IMR-90 (cell line): ENCODE measurements around the gene PNKP. TPM values are rescaled to one million over a fixed set of nuclear protein-coding genes. Genes with fewer than 3 reads are reported as not detected.

Experiments used
- ATAC-seq: fragments of 200-7000 bp; cut with Tn5 transposase; 2 replicates; pipeline ENCODE4 v1.9.1; 2020; ENCODE audit warnings: low read depth, mild to moderate bottlenecking, moderate library complexity
- BruUV-seq: library from RNA; stranded (reverse); fragments of 400-500 nt; replicated peaks from 2 replicates; lab custom pipeline; 2021; lab: Mats Ljungman, UMichigan
- CTCF ChIA-PET: fragments of 300-600 bp; formaldehyde crosslinking; extraction: SDS; loops from one replicate; lab custom pipeline; 2021; ENCODE audit warnings: antibody characterized with exemption; lab: Yijun Ruan, JAX
- POLR2A ChIA-PET: fragments of 300-600 bp; sonication (Branson Sonifier 250); formaldehyde crosslinking; loops from one replicate; lab custom pipeline; 2022; ENCODE audit warnings: antibody characterized with exemption; ENCODE audit not compliant: unreplicated experiment; lab: Charles Lee
- DNase-seq: peaks from one replicate; pipeline ENCODE4 v3.0.0; 2013
- H2AFZ ChIP-seq: replicated peaks from 2 replicates; pipeline ENCODE3; 2013; ENCODE audit warnings: low read length, mild to moderate bottlenecking; ENCODE audit not compliant: poor library complexity
- H2AK5ac ChIP-seq: 2 replicates; pipeline ENCODE4 v1.6.1; 2013; ENCODE audit warnings: low read depth, low read length, inconsistent platforms
- H2AK9ac ChIP-seq: replicated peaks from 2 replicates; pipeline ENCODE3; 2013; ENCODE audit warnings: mild to moderate bottlenecking, low read depth, low read length, moderate library complexity; ENCODE audit not compliant: poor library complexity
- H2BK120ac ChIP-seq: 2 replicates; pipeline ENCODE4 v1.6.1; 2013; ENCODE audit warnings: low read depth, low read length, inconsistent platforms
- H2BK15ac ChIP-seq: 3 replicates; pipeline ENCODE4 v1.6.1; 2013; ENCODE audit warnings: low read depth, low read length, inconsistent platforms
- H2BK20ac ChIP-seq: 2 replicates; pipeline ENCODE4 v1.6.1; 2013; ENCODE audit warnings: low read depth, mild to moderate bottlenecking, inconsistent platforms, low read length, moderate library complexity
- H2BK5ac ChIP-seq: 2 replicates; pipeline ENCODE4 v1.6.1; 2013; ENCODE audit warnings: mild to moderate bottlenecking, low read depth, low read length, inconsistent platforms; ENCODE audit not compliant: poor library complexity, severe bottlenecking
- H3K14ac ChIP-seq: replicated peaks from 2 replicates; pipeline ENCODE4 v1.6.1; 2013; ENCODE audit warnings: low read depth, low read length, inconsistent platforms
- H3K18ac ChIP-seq: 2 replicates; pipeline ENCODE4 v1.6.1; 2013; ENCODE audit warnings: low read depth, low read length, control low read depth
- H3K23ac ChIP-seq: 2 replicates; pipeline ENCODE4 v1.6.1; 2013; ENCODE audit warnings: low read depth, low read length, inconsistent platforms
- H3K27ac ChIP-seq: 2 replicates; pipeline ENCODE4 v1.5.1; 2013; ENCODE audit warnings: mild to moderate bottlenecking, control low read depth, low read length; ENCODE audit not compliant: insufficient read depth
- H3K27me3 ChIP-seq: 2 replicates; pipeline ENCODE4 v1.6.1; 2013; ENCODE audit warnings: low read length; ENCODE audit not compliant: control insufficient read depth, insufficient read depth
- H3K36me3 ChIP-seq: 2 replicates; pipeline ENCODE4 v1.6.1; 2013; ENCODE audit warnings: low read length, mixed read lengths; ENCODE audit not compliant: control insufficient read depth, insufficient read depth
- H3K4ac ChIP-seq: 2 replicates; pipeline ENCODE4 v1.6.1; 2013; ENCODE audit warnings: low read depth, low read length, inconsistent platforms
- H3K4me1 ChIP-seq: 2 replicates; pipeline ENCODE4 v1.6.1; 2013; ENCODE audit warnings: low read length, mixed read lengths; ENCODE audit not compliant: control insufficient read depth, insufficient read depth
- H3K4me2 ChIP-seq: 2 replicates; pipeline ENCODE4 v1.6.1; 2013; ENCODE audit warnings: low read depth, mild to moderate bottlenecking, control low read depth, low read length, moderate library complexity
- H3K4me3 ChIP-seq: 2 replicates; pipeline ENCODE4 v1.5.1; 2013; ENCODE audit warnings: low read depth, mild to moderate bottlenecking, control low read depth, low read length, moderate library complexity; ENCODE audit not compliant: insufficient read depth
- H3K56ac ChIP-seq: 2 replicates; pipeline ENCODE4 v1.6.1; 2013; ENCODE audit warnings: low read length, inconsistent platforms; ENCODE audit not compliant: insufficient read depth; ENCODE audit errors: extremely low read depth
- H3K79me1 ChIP-seq, 2 experiments: 2 replicates each; pipeline ENCODE4 v1.6.1; 2013; ENCODE audit warnings: low read length in 2 of 2, inconsistent platforms in 1 of 2, low read depth in 1 of 2
- H3K9ac ChIP-seq: 2 replicates; pipeline ENCODE4 v1.6.1; 2013; ENCODE audit warnings: low read depth, low read length, control low read depth
- H3K9me1 ChIP-seq: 2 replicates; pipeline ENCODE4 v1.6.1; 2013; ENCODE audit warnings: low read length, inconsistent platforms; ENCODE audit not compliant: insufficient read depth
- H3K9me3 ChIP-seq: 2 replicates; pipeline ENCODE4 v1.6.1; 2013; ENCODE audit warnings: low read length; ENCODE audit not compliant: control insufficient read depth, insufficient read depth
- H4K20me1 ChIP-seq: 2 replicates; pipeline ENCODE4 v1.6.1; 2013; ENCODE audit warnings: low read length, inconsistent platforms; ENCODE audit not compliant: insufficient read depth
- H4K5ac ChIP-seq: 2 replicates; pipeline ENCODE4 v1.6.1; 2013; ENCODE audit warnings: mild to moderate bottlenecking, low read depth, low read length, control low read depth
- H4K8ac ChIP-seq, 2 experiments: 2 replicates each; pipeline ENCODE4 v1.6.1; 2013; ENCODE audit warnings: low read depth in 2 of 2, low read length in 2 of 2, control low read depth in 1 of 2, inconsistent platforms in 1 of 2
- H4K91ac ChIP-seq: 2 replicates; pipeline ENCODE4 v1.6.1; 2013; ENCODE audit warnings: low read depth, low read length, inconsistent platforms; ENCODE audit not compliant: insufficient read depth
- BHLHE40 ChIP-seq: fragments of 150-350 bp; IDR thresholded peaks from 2 replicates; pipeline ENCODE4 v1.6.1; 2016; ENCODE audit warnings: mild to moderate bottlenecking, low read depth, low read length
- CEBPB ChIP-seq: IDR thresholded peaks from 2 replicates; pipeline ENCODE4 v1.6.1; 2012; ENCODE audit warnings: low read depth, low read length, improper control_type of control experiment
- CHD1 ChIP-seq: IDR thresholded peaks from 2 replicates; pipeline ENCODE4 v1.6.1; 2012; ENCODE audit warnings: low read depth, low read length, improper control_type of control experiment
- FOS ChIP-seq: fragments of 150-350 bp; IDR thresholded peaks from 2 replicates; pipeline ENCODE4 v1.6.1; 2016; ENCODE audit warnings: low read depth, low read length
- MAFK ChIP-seq: IDR thresholded peaks from 2 replicates; pipeline ENCODE4 v1.6.1; 2012; ENCODE audit warnings: low read depth, low read length, improper control_type of control experiment
- MAZ ChIP-seq: IDR thresholded peaks from 2 replicates; pipeline ENCODE4 v1.6.1; 2012; ENCODE audit warnings: low read depth, mild to moderate bottlenecking, low read length, improper control_type of control experiment, moderate library complexity, borderline replicate concordance
- MXI1 ChIP-seq: IDR thresholded peaks from 2 replicates; pipeline ENCODE4 v1.6.1; 2012; ENCODE audit warnings: low read depth, mild to moderate bottlenecking, low read length, moderate library complexity, borderline replicate concordance
- NFE2L2 ChIP-seq: fragments of 150-350 bp; IDR thresholded peaks from 2 replicates; pipeline ENCODE4 v1.6.1; 2016; ENCODE audit warnings: low read depth, mild to moderate bottlenecking, low read length
- POLR2A ChIP-seq: IDR thresholded peaks from 2 replicates; pipeline ENCODE4 v1.6.1; 2012; ENCODE audit warnings: mild to moderate bottlenecking, low read depth, low read length
- RCOR1 ChIP-seq: IDR thresholded peaks from 2 replicates; pipeline ENCODE4 v1.6.1; 2012; ENCODE audit warnings: mild to moderate bottlenecking, low read length, improper control_type of control experiment; ENCODE audit not compliant: insufficient replicate concordance
- RFX5 ChIP-seq: IDR thresholded peaks from 2 replicates; pipeline ENCODE4 v1.8.0; 2012; ENCODE audit warnings: low read depth, mild to moderate bottlenecking, low read length, moderate library complexity
- SMC3 ChIP-seq: fragments of 150-350 bp; IDR thresholded peaks from 2 replicates; pipeline ENCODE4 v1.6.1; 2016; ENCODE audit warnings: low read depth, mild to moderate bottlenecking, antibody characterized with exemption, low read length, moderate library complexity
- WGBS, 2 experiments: methylation state at CpG; one replicate each; pipeline versions ENCODE4 v1.1.5 to v1.1.7; 2013; ENCODE audit warnings: missing lambda C conversion rate in 2 of 2; ENCODE audit not compliant: insufficient read length in 1 of 2; ENCODE audit errors: extremely low coverage in 2 of 2; 5-methylcytosine and 5-hydroxymethylcytosine counted together
- dilution Hi-C: fragments of 300-500 bp; cut with HindIII; formaldehyde crosslinking; loops from one replicate; pipeline ENCODE4 v1.14.3; 2018; ENCODE audit warnings: low sequenced_read_pairs; ENCODE audit not compliant: unreplicated experiment
- in situ Hi-C: fragments of 300-500 bp; cut with MboI; formaldehyde crosslinking; loops from 3 replicates; pipeline ENCODE4 v1.14.3; 2019; ENCODE audit warnings: low sequenced_read_pairs, inconsistent platforms, mixed read lengths
- intact Hi-C: fragments of 100-400 bp; cut with micrococcal nuclease; formaldehyde crosslinking; loops from 2 replicates; pipeline ENCODE4 v1.10.0; 2022
- polyA plus RNA-seq, 3 experiments: library from polyadenylated mRNA; depleted of rRNA; stranded (reverse); fragments of >200 nt; gene quantifications; 2 replicates each; pipeline ENCODE4 v1.2.3, GENCODE V29; 2012; ENCODE audit warnings: low replicate concordance in 1 of 3
- total RNA-seq: library from RNA; depleted of rRNA; stranded (reverse); fragments of >200 nt; gene quantifications from 2 replicates; pipeline ENCODE4 v1.2.3, GENCODE V29; 2012
- TF ChIP-seq, protein P1 (sequence below): fragments of 150-350 bp; IDR thresholded peaks from 2 replicates; pipeline ENCODE4 v1.6.1; 2017; ENCODE audit warnings: mild to moderate bottlenecking, antibody characterized with exemption, low read length, low read depth

The PNKP gene
- total and polyA plus RNA-seq, 2 of the 4 experiments (the other 2 are of a cell fraction), result 14.2 to 25.0 TPM

DNA sequence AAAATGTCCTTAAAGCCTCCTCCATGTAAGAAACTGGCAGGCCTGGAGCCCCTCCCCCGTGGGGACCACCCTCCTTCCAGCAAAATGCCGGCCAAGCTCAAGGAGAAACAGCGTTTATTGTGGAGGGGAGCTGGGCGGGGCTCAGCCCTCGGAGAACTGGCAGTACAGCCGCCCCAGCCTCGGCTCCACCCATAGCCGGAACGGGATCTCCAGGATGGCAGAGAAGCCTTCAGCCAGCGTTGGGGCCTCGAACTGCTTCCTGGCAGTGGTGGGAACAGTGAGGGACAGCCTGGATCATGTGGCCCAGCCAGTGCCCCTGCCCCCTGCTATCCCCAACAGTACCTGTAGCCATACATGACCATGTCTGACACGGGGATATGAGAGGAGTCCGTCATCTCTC lies 6.3 kb downstream of the PNKP start:
- H3K36me3 ChIP-seq, result peaks cover 75% of the 10 kb centered on the region
- no peak for ATAC-seq

More for the DNA sequence above, 6.3 kb downstream of the PNKP start:
- Histone ChIP-seq H2AK5ac (0 out of 2 replicates have a peak overlapping the region, but pooled peaks have one; percentile 31), H3K14ac (no peak overlapping the region), H2BK5ac (no peak overlapping the region), H3K4me3 (no peak overlapping the region), H3K79me1 (peaks cover 17 to 75% of the 10 kb centered on the region in 2 experiments), H3K23ac (no peak overlapping the region), H3K56ac (no peak overlapping the region), H3K4ac (no peak overlapping the region), H3K9ac (no peak overlapping the region), H2AK9ac (peak overlapping the region; percentile 3), H2BK15ac (no peak overlapping the region), H3K4me1 (peaks cover 11% of the 10 kb centered on the region), H4K8ac (peak overlapping the region in 1 of 2 experiments; percentile 4; a peak in 1 of 4 replicates), H4K5ac (no peak overlapping the region), H3K9me1 (peaks cover 7% of the 10 kb centered on the region), H3K27me3 (no peaks in the 10 kb centered on the region), H4K20me1 (peaks cover 51% of the 10 kb centered on the region), H3K18ac (no peak overlapping the region), H3K4me2 (no peak overlapping the region), H2BK20ac (no peak overlapping the region), H4K91ac (no peak overlapping the region), H2BK120ac (no peak overlapping the region), H2AFZ (no peak overlapping the region), H3K9me3 (no peaks in the 10 kb centered on the region), H3K27ac (no peak overlapping the region)
- WGBS, 2 experiments, result no CpG with 5 or more reads among the region's 13 CpGs
- dilution Hi-C loops, result no loop called here
- intact Hi-C loops, result no loop called here
- in situ Hi-C loops, result no loop called here
- POLR2A ChIA-PET, result interaction anchor here (0.5 kb wide), 1 partner anchor 391 kb away, joined by 3 read pairs; no protein-coding TSS in a partner anchor
- CTCF ChIA-PET, result no interaction called here
- DNase-seq, result no peak
- no TSS peak for BruUV-seq
- TF ChIP-seq CEBPB (no peak), SMC3 (no peak), FOS (no peak), MAFK (no peak), RFX5 (no peak), MAZ (no peak), NFE2L2 (no peak), RCOR1 (no peak), POLR2A (no peak), BHLHE40 (no peak), CHD1 (no peak), MXI1 (no peak)
- TF ChIP-seq, protein P1, sequence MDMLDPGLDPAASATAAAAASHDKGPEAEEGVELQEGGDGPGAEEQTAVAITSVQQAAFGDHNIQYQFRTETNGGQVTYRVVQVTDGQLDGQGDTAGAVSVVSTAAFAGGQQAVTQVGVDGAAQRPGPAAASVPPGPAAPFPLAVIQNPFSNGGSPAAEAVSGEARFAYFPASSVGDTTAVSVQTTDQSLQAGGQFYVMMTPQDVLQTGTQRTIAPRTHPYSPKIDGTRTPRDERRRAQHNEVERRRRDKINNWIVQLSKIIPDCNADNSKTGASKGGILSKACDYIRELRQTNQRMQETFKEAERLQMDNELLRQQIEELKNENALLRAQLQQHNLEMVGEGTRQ, result no peak
